Measurements from ENCODE around the gene GET3.

- TF ChIP-seq CTCF (IDR thresholded peaks at IDR 0.05; ENCODE audit: insufficient read depth, low read length, poor library complexity, severe bottlenecking) (no peak), EZH2phosphoT487 (conservative IDR thresholded peaks at IDR 0.05; ENCODE audit: low read length) (no peak)
Measured at GRCh38 chr19:12770922-12771321, 33.6 kb downstream of the GET3 start.

Measured in SU-DHL-6 (cell line).